H1 (cell line): ENCODE data around the gene ITGA11. TPM values are rescaled to one million over a fixed set of nuclear protein-coding genes. Genes with fewer than 3 reads are reported as not detected.
A peak's percentile ranks its signal among the peaks of the same experiment; 100 is the strongest.

ENCODE experiments used
- CTCF ChIA-PET: fragments of 300-600 bp; sonication (Branson Sonifier 250); formaldehyde crosslinking; loops from one replicate; lab custom pipeline; 2021; ENCODE audit not compliant: partially characterized antibody; lab: Charles Lee
- POLR2A ChIA-PET: fragments of 300-600 bp; sonication (Branson Sonifier 250); formaldehyde crosslinking; loops from one replicate; lab custom pipeline; 2021; ENCODE audit warnings: inconsistent platforms; ENCODE audit not compliant: partially characterized antibody; lab: Charles Lee
- DNase-seq, 2 experiments: peaks; one replicate each; pipeline versions ENCODE4 v3.0.0 to v3.0.0-alpha.2; 2010 to 2022; ENCODE audit warnings: low spot score in 2 of 2, low read depth in 1 of 2, mixed read lengths in 1 of 2
- FAIRE-seq: peaks from 2 replicates; lab custom pipeline; 2011; peaks lifted over from hg19 to GRCh38; lab: Jason Lieb, UNC
- H2AFZ ChIP-seq: 2 replicates; pipeline ENCODE4 v1.8.1; 2012; ENCODE audit warnings: low read length, inconsistent platforms
- H2AK5ac ChIP-seq: 2 replicates; pipeline ENCODE4 v1.6.1; 2013; ENCODE audit warnings: low read depth, low read length
- H2BK120ac ChIP-seq: replicated peaks from 2 replicates; pipeline ENCODE3; 2013; ENCODE audit warnings: low read depth, low read length, inconsistent platforms
- H2BK12ac ChIP-seq: 2 replicates; pipeline ENCODE4 v1.6.1; 2013; ENCODE audit warnings: low read depth, low read length
- H2BK15ac ChIP-seq: 2 replicates; pipeline ENCODE4 v1.6.1; 2013; ENCODE audit warnings: low read length
- H2BK20ac ChIP-seq: 2 replicates; pipeline ENCODE4 v1.6.1; 2013; ENCODE audit warnings: low read length
- H2BK5ac ChIP-seq: 2 replicates; pipeline ENCODE4 v1.6.1; 2013; ENCODE audit warnings: low read depth, low read length
- H3K14ac ChIP-seq: 2 replicates; pipeline ENCODE4 v1.6.1; 2013; ENCODE audit warnings: inconsistent platforms; ENCODE audit not compliant: insufficient read length
- H3K18ac ChIP-seq: 2 replicates; pipeline ENCODE4 v1.6.1; 2013; ENCODE audit warnings: low read length; ENCODE audit errors: extremely low read depth
- H3K23ac ChIP-seq: 2 replicates; pipeline ENCODE4 v1.6.1; 2013; ENCODE audit warnings: inconsistent platforms; ENCODE audit not compliant: insufficient read length
- H3K23me2 ChIP-seq: 2 replicates; pipeline ENCODE4 v1.6.1; 2013; ENCODE audit warnings: low read depth, low read length
- H3K27ac ChIP-seq: 2 replicates; pipeline ENCODE4 v1.6.1; 2011; ENCODE audit warnings: low read depth, low read length, inconsistent platforms
- H3K27me3 ChIP-seq, 4 experiments: replicated peaks in 1 of 4; 1 replicate in 1 of 4; 2 replicates in 3 of 4; pipeline versions ENCODE4 v1.6.1 to v1.8.1; 2011 to 2013; ENCODE audit warnings: low read length in 3 of 4, mild to moderate bottlenecking in 3 of 4, inconsistent platforms in 2 of 4, mixed read lengths in 2 of 4, moderate library complexity in 1 of 4; ENCODE audit not compliant: control insufficient read depth in 3 of 4, insufficient read depth in 3 of 4; ENCODE audit errors: extremely low read depth in 1 of 4
- H3K36me3 ChIP-seq, 4 experiments: 2 replicates each; pipeline versions ENCODE4 v1.6.1 to v1.8.1; 2011 to 2013; ENCODE audit warnings: mild to moderate bottlenecking in 4 of 4, low read length in 3 of 4, moderate library complexity in 2 of 4, control low read depth in 1 of 4, inconsistent platforms in 1 of 4; ENCODE audit not compliant: insufficient read depth in 4 of 4, control insufficient read depth in 2 of 4
- H3K4ac ChIP-seq: replicated peaks from 2 replicates; pipeline ENCODE3; 2013; ENCODE audit warnings: low read length, low read depth, mixed read lengths, inconsistent platforms; ENCODE audit not compliant: insufficient read length
- H3K4me1 ChIP-seq, 4 experiments: replicated peaks in 1 of 4; 1 replicate in 1 of 4; 2 replicates in 3 of 4; pipeline versions ENCODE4 v1.6.1 to v1.8.1; 2011 to 2013; ENCODE audit warnings: low read length in 3 of 4, inconsistent platforms in 2 of 4, mixed read lengths in 1 of 4; ENCODE audit not compliant: insufficient read depth in 4 of 4, control insufficient read depth in 3 of 4
- H3K4me2 ChIP-seq, 2 experiments: 2 replicates each; pipeline versions ENCODE4 v1.6.1 to v1.8.1; 2011 to 2013; ENCODE audit warnings: low read depth in 2 of 2, low read length in 2 of 2, control low read depth in 1 of 2, inconsistent platforms in 1 of 2, mild to moderate bottlenecking in 1 of 2; ENCODE audit not compliant: insufficient read depth in 1 of 2
- H3K4me3 ChIP-seq, 4 experiments: fragments of 200-600, 300-600 bp in 1 of 4; sonication (generic), shearing (Covaris generic), sonication (Bioruptor Twin) in 1 of 4; 2 replicates each; pipeline versions ENCODE4 v1.5.1 to v1.8.1; 2011 to 2016; ENCODE audit warnings: low read length in 4 of 4, low read depth in 3 of 4, control low read depth in 2 of 4, inconsistent platforms in 2 of 4, mild to moderate bottlenecking in 2 of 4, mixed read lengths in 1 of 4, moderate library complexity in 1 of 4; ENCODE audit not compliant: insufficient read depth in 2 of 4; ENCODE audit errors: extremely low read depth in 1 of 4
- H3K56ac ChIP-seq: replicated peaks from 2 replicates; pipeline ENCODE3; 2013; ENCODE audit warnings: low read depth, mild to moderate bottlenecking, mixed read lengths, low read length, inconsistent platforms; ENCODE audit not compliant: insufficient read length
- H3K79me1 ChIP-seq: 2 replicates; pipeline ENCODE4 v1.6.1; 2013; ENCODE audit warnings: low read depth, low read length, control low read depth
- H3K79me2 ChIP-seq, 2 experiments: 2 replicates each; pipeline versions ENCODE4 v1.6.1 to v1.8.1; 2012 to 2013; ENCODE audit warnings: low read length in 2 of 2, mild to moderate bottlenecking in 2 of 2, inconsistent platforms in 1 of 2; ENCODE audit not compliant: insufficient read depth in 2 of 2, control insufficient read depth in 1 of 2
- H3K9ac ChIP-seq, 4 experiments: replicated peaks in 1 of 4; 1 replicate in 1 of 4; 2 replicates in 3 of 4; pipeline versions ENCODE4 v1.6.1 to v1.8.1; 2011 to 2013; ENCODE audit warnings: low read depth in 3 of 4, low read length in 3 of 4, control low read depth in 2 of 4, mild to moderate bottlenecking in 2 of 4, moderate library complexity in 2 of 4, inconsistent platforms in 1 of 4; ENCODE audit errors: extremely low read depth in 1 of 4
- H3K9me3 ChIP-seq, 2 experiments: 2 replicates each; pipeline versions ENCODE4 v1.6.1 to v1.8.1; 2012 to 2013; ENCODE audit warnings: mild to moderate bottlenecking in 2 of 2, moderate library complexity in 2 of 2, control low read depth in 1 of 2, inconsistent platforms in 1 of 2, low read depth in 1 of 2, low read length in 1 of 2, mixed read lengths in 1 of 2; ENCODE audit not compliant: insufficient read depth in 2 of 2
- H4K20me1 ChIP-seq, 2 experiments: replicated peaks in 1 of 2; 2 replicates each; pipeline versions ENCODE3 to v1.8.1; 2011 to 2013; ENCODE audit warnings: inconsistent platforms in 2 of 2, low read length in 2 of 2, mild to moderate bottlenecking in 1 of 2; ENCODE audit not compliant: insufficient read depth in 2 of 2, control insufficient read depth in 1 of 2
- H4K5ac ChIP-seq: 2 replicates; pipeline ENCODE4 v1.6.1; 2013; ENCODE audit warnings: low read length, low read depth, mixed read lengths, inconsistent platforms; ENCODE audit not compliant: insufficient read length
- H4K8ac ChIP-seq: 2 replicates; pipeline ENCODE4 v1.8.0; 2013; ENCODE audit warnings: mild to moderate bottlenecking, moderate library complexity, low read length, inconsistent platforms; ENCODE audit not compliant: insufficient read depth; ENCODE audit errors: extremely low read depth
- H4K91ac ChIP-seq: replicated peaks from 2 replicates; pipeline ENCODE3; 2013; ENCODE audit warnings: low read length, mixed read lengths, inconsistent platforms; ENCODE audit not compliant: insufficient read length
- KDM4A ChIP-seq: IDR thresholded peaks from one replicate; pipeline ENCODE4 v1.7.1; 2012; ENCODE audit warnings: low read depth, mild to moderate bottlenecking, moderate library complexity, low read length, inconsistent platforms; ENCODE audit not compliant: severe bottlenecking
- POU5F1 ChIP-seq: IDR thresholded peaks from 2 replicates; pipeline ENCODE4 v1.6.1; 2011; ENCODE audit warnings: low read depth, mild to moderate bottlenecking, low read length, moderate library complexity
- SIX5 ChIP-seq: IDR thresholded peaks from 2 replicates; pipeline ENCODE4 v1.6.1; 2011; ENCODE audit warnings: mild to moderate bottlenecking, low read depth, low read length
- TBP ChIP-seq: IDR thresholded peaks from 2 replicates; pipeline ENCODE4 v1.6.1; 2011; ENCODE audit warnings: low read depth, low read length, improper control_type of control experiment
- TEAD4 ChIP-seq: IDR thresholded peaks from 2 replicates; pipeline ENCODE4 v1.6.1; 2012; ENCODE audit warnings: low read depth, low read length, inconsistent platforms, mixed read lengths
- USF2 ChIP-seq: IDR thresholded peaks from 2 replicates; pipeline ENCODE4 v1.6.1; 2011; ENCODE audit warnings: low read length, improper control_type of control experiment
- WGBS, 2 experiments: shearing (Covaris generic) in 1 of 2; methylation state at CpG; one replicate each; pipeline versions ENCODE4 v1.1.6 to v1.1.7; 2013 to 2015; ENCODE audit warnings: low lambda C conversion rate in 2 of 2, mixed read lengths in 2 of 2, inconsistent platforms in 1 of 2, low coverage in 1 of 2, missing lambda C conversion rate in 1 of 2; ENCODE audit not compliant: insufficient replicate concordance in 2 of 2, insufficient coverage in 1 of 2, insufficient read length in 1 of 2; ENCODE audit errors: extremely low coverage in 1 of 2, missing lambda C conversion rate in 1 of 2; 5-methylcytosine and 5-hydroxymethylcytosine counted together
- polyA plus RNA-seq, 7 experiments: library from polyadenylated mRNA; depleted of rRNA in 3 of 7; stranded (reverse) in 5 of 7; unstranded in 2 of 7; fragments of >200 nt in 5 of 7; fragments of 200-250 nt in 2 of 7; gene quantifications; 1 replicate in 5 of 7; 2 replicates in 1 of 7; 4 replicates in 1 of 7; pipeline versions ENCODE4 v1.2.1 to v1.2.3, GENCODE V29; 2011 to 2013; ENCODE audit warnings: missing spikeins in 2 of 7, mixed read lengths in 2 of 7
- total RNA-seq: library from RNA; stranded (reverse); fragmentation: NEBNext Ultra II Directional; extraction: Animal tissue kit (Norgen Biotek cat#: 25700); gene quantifications from 2 replicates; pipeline ENCODE4 v1.2.1, GENCODE V29; 2021

ITGA11 gene
- total and polyA plus RNA-seq, 2 of the 8 experiments (the other 6 are each of a cell fraction or from before 2014, with no cell fraction given) = 0.05 to 0.06 TPM

DNA sequence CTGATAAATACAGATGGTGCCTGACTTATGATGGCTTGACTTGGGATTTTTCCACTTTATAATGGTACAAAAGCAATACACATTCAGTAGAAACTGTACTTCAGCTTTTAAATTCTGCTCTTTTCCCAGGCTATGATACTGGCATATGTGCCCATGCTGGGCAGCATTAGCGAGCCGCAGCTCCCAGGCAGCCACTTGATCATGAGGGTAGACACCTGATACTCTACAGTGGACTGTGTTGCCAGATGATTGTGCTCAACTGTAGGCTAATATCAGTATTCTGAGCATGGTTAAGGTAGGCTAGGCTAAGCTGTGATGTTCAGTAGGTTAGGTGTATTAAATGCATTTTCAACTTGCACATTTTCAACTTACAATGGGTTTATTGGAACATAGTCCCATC lies 172.1 kb downstream of the ITGA11 start:
- Histone ChIP-seq H2BK15ac (no peak overlapping the region), H2BK20ac (no peak overlapping the region), H3K9ac (no peak overlapping the region), H2AFZ (no peak overlapping the region), H4K20me1 (no peaks in the 10 kb centered on the region), H3K79me2 (no peaks in the 10 kb centered on the region), H2BK5ac (no peak overlapping the region), H3K56ac (no peak overlapping the region), H3K27ac (no peak overlapping the region), H3K4ac (no peak overlapping the region), H2AK5ac (no peak overlapping the region), H3K23ac (no peak overlapping the region)
- 82% methylated on average over 2 of the region's 2 CpGs; no CpG with 5 or more reads in 1 of the 2 experiments for WGBS, 2 experiments
- TF ChIP-seq KDM4A (no peak), TBP (no peak), SIX5 (no peak), USF2 (no peak), POU5F1 (no peak), TEAD4 (no peak)
- TF ChIP-seq, all 59 proteins: peak for 0
- CTCF ChIA-PET = interaction anchor here (0.6 to 2.2 kb wide), 4 partner anchors 23 to 88 kb away, joined by 3 to 11 read pairs (median 4); no protein-coding TSS in a partner anchor
- Histone ChIP-seq H3K23me2 (no peaks in the 10 kb centered on the region; the same call in 1 of the 2 replicates), H4K8ac (no peak overlapping the region), H3K4me1 (peaks cover 3 to 26% (median 16%) of the 10 kb centered on the region in 4 experiments; a peak in 6 of 7 replicates), H3K4me2 (no peak overlapping the region), H3K79me1 (no peaks in the 10 kb centered on the region), H3K9me3 (no peaks in the 10 kb centered on the region; a peak in 1 of 4 replicates), H3K14ac (no peak overlapping the region), H4K91ac (no peak overlapping the region), H2BK12ac (peak overlapping the region; percentile 3; the same call in 1 of the 2 replicates), H3K27me3 (no peaks in the 10 kb centered on the region), H4K5ac (no peak overlapping the region), H3K36me3 (no peaks in the 10 kb centered on the region), H2BK120ac (no peak overlapping the region), H3K18ac (no peak overlapping the region), H3K4me3 (no peak overlapping the region)
- FAIRE-seq = no peak
- no peak for DNase-seq
- POLR2A ChIA-PET = interaction anchor here (1.4 to 1.8 kb wide), 3 partner anchors 16 to 19 kb away, joined by 3 to 7 read pairs (median 3); partner anchors contain the start of gene FEM1B
